ENCODE results near the gene BCAP29. TPM values are rescaled to one million over a fixed set of nuclear protein-coding genes. Genes with fewer than 3 reads are reported as not detected.
"Not testable (repeated sequence)": the region's sequence is repeated elsewhere in the genome, so short reads cannot be mapped to it uniquely, and the experiment has no call there.

Gene BCAP29, protein sequence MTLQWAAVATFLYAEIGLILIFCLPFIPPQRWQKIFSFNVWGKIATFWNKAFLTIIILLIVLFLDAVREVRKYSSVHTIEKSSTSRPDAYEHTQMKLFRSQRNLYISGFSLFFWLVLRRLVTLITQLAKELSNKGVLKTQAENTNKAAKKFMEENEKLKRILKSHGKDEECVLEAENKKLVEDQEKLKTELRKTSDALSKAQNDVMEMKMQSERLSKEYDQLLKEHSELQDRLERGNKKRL
- total RNA-seq = 23.9 and 24.9 TPM in 2 replicates

DNA sequence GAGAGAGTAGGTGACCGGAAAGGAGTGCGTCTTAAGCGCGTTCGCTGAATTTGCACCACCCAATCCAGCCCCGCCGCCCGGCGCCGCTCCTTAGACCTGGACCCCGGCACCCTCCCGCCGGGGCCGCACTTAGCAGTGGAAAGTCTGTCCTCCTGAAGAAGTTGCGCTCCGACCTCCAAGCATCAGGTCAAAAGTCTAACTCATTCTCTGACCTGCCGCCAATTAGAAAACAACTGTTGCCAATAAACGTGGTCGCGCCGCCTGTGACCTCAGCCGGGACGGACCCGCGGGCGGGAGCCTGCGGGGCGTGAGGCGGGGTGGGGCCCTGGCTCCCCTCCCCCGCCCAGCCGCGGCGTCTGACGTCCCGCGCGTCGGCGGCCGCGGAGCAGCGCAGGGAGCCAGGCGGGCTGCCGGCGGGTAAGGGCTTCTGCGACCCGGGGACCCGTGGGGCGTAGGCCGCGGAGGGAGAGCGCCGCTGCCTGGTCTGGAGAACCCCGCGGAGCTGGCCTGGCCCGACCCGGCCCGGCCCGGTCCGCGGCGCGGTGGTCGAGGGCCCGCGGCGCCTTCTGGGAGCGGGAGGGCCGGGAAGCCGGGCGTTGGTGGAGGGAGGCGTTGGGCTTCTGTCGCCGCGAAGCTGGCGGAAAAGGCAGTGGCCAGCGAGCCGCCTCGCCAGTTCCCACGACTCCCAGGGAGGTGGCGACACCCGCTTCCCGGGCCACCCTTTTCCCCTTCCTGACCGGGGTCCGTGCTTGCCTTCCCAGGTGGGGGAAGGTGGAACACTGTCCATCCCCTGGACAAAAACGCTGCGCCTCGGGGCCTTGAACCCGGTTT lies at the start of gene BCAP29:
BCAP29 (plus strand) TSS at position 362 of the 831 bp plus-strand sequence. CDS start 527 bp downstream, outside the sequence.
- H3K9me3 Mint-ChIP-seq = no peaks in the 10 kb centered on the region
- H3K4me3 Mint-ChIP-seq = peak within 1 kb of the TSS; percentile 95
- DNase-seq (peak; percentile 81), ATAC-seq (ENCODE audit: low read depth) (peak; percentile 98)
- H3K36me3 Mint-ChIP-seq (ENCODE audit: low read depth) = peaks cover 16% of the 10 kb centered on the region
- ChIA-PET CTCF (interaction anchor here (0.9 to 1.4 kb wide), 2 partner anchors 15 to 145 kb away, joined by 4 read pairs; no protein-coding TSS in a partner anchor), POLR2A (interaction anchor here (0.5 to 1.7 kb wide), 4 partner anchors 16 to 1295 kb away, joined by 3 to 16 read pairs (median 4); partner anchors contain the start of genes CBLL1, COG5, DUS4L and HBP1)
- intact Hi-C loops (cut with micrococcal nuclease) = loop anchor here (1.0 kb wide), 5 partner anchors 17 to 163 kb away; partner anchors contain the start of genes COG5 and DUS4L
- no peaks in the 10 kb centered on the region for H3K27me3 Mint-ChIP-seq
- H3K4me1 Mint-ChIP-seq = peaks cover 23% of the 10 kb centered on the region
- H3K27ac Mint-ChIP-seq = peak within 1 kb of the TSS; percentile 90
- TF ChIP-seq CTCF (IDR thresholded peaks at IDR 0.05) = no peak

DNA sequence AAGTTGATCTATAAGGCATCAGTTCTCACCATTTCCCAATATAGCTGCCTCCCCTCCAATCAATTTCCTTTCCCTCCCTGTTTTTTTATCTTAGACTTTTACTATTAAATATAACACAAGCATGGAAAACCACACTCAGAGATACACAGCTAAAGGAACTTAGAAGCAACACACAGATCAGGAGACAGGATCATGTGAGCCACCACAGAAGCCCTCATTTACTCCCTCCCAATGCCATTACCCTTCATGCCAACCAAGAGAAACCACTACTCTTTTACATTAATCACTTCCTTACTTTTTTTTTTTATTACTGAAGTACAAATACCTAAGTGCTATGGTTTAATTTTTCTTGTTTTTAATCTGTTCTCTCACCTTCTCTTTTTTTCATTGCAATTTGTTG lies 49.3 kb upstream of the BCAP29 start:
- no peaks in the 10 kb centered on the region for H3K27me3 Mint-ChIP-seq
- ChIA-PET CTCF (no interaction called here), POLR2A (interaction anchor here (0.7 kb wide), 1 partner anchor 191 kb away, joined by 6 read pairs; no protein-coding TSS in a partner anchor)
- ATAC-seq (ENCODE audit: low read depth) = no peak
- DNase-seq = no peak
- H3K27ac Mint-ChIP-seq = no peak overlapping the region
- peaks cover 6% of the 10 kb centered on the region for H3K4me1 Mint-ChIP-seq
- no peak for TF ChIP-seq CTCF (IDR thresholded peaks at IDR 0.05)
- peaks cover 7% of the 10 kb centered on the region for H3K9me3 Mint-ChIP-seq
- H3K36me3 Mint-ChIP-seq (ENCODE audit: low read depth) = peaks cover 50% of the 10 kb centered on the region
- no peak overlapping the region for H3K4me3 Mint-ChIP-seq
- intact Hi-C loops (cut with micrococcal nuclease) = no loop called here

DNA sequence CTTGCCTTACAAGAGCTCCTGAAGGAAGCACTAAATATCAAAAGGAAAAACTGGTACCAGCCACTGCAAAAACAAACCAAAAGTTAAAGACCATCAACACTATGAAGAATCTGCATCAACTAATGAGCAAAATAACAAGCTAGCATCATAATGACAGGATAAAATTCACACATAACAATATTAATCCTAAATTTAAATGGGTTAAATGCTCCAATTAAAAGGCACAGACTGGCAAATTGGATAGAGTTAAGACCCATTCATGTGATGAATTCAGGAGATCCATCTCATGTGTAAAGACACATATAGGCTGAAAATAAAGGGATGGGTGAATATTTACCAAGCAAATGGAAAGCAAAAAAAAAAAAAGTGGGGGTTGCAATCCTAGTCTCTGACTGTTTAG lies 45.9 kb upstream of the BCAP29 start:
- Mint-ChIP-seq H3K4me1 (peaks cover 6% of the 10 kb centered on the region), H3K9me3 (peaks cover 7% of the 10 kb centered on the region), H3K27me3 (no peaks in the 10 kb centered on the region), H3K36me3 (ENCODE audit: low read depth) (peaks cover 60% of the 10 kb centered on the region), H3K27ac (no peak overlapping the region), H3K4me3 (no peak overlapping the region)
- CTCF ChIA-PET = no interaction called here
- DNase-seq (no peak), ATAC-seq (ENCODE audit: low read depth) (no peak)
- TF ChIP-seq CTCF (IDR thresholded peaks at IDR 0.05) = no peak
- POLR2A ChIA-PET = no interaction called here
- intact Hi-C loops (cut with micrococcal nuclease) = no loop called here

GRCh38 chr7:107537228-107537627 lies 42.8 kb upstream of the BCAP29 start:
- intact Hi-C loops (cut with micrococcal nuclease); POLR2A ChIA-PET; H3K9me3 Mint-ChIP-seq; CTCF ChIA-PET; H3K27me3 Mint-ChIP-seq; H3K27ac Mint-ChIP-seq; DNase-seq; H3K4me1 Mint-ChIP-seq; H3K4me3 Mint-ChIP-seq; ATAC-seq (ENCODE audit: low read depth): not testable (repeated sequence)
- H3K36me3 Mint-ChIP-seq (ENCODE audit: low read depth) = peaks cover 65% of the 10 kb centered on the region

- ATAC-seq (ENCODE audit: low read depth) (no peak), DNase-seq (no peak)
- no peak overlapping the region for H3K4me3 Mint-ChIP-seq
- ChIA-PET CTCF (no interaction called here), POLR2A (no interaction called here)
- H3K4me1 Mint-ChIP-seq = peaks cover 8% of the 10 kb centered on the region
- peaks cover 7% of the 10 kb centered on the region for H3K9me3 Mint-ChIP-seq
- peaks cover 69% of the 10 kb centered on the region for H3K36me3 Mint-ChIP-seq (ENCODE audit: low read depth)
- no peak for TF ChIP-seq CTCF (IDR thresholded peaks at IDR 0.05)
- H3K27me3 Mint-ChIP-seq = no peaks in the 10 kb centered on the region
- intact Hi-C loops (cut with micrococcal nuclease) = no loop called here
- no peak overlapping the region for H3K27ac Mint-ChIP-seq
Observed at GRCh38 chr7:107538001-107538400, 42.0 kb upstream of the BCAP29 start.

Measured in activated B cell treated with CpG ODN at 0.5 μM for 24 hours (primary cell).